Measurements from ENCODE around the gene SAMM50.

SAMM50 gene

GRCh38 chr22:43944670-43945430, 10.4 kb upstream of the SAMM50 start:
- TF ChIP-seq CTCF (conservative IDR thresholded peaks at IDR 0.05; ENCODE audit: control insufficient read depth, insufficient read depth, low read depth, low read length) = no peak
- no peak for DNase-seq (ENCODE audit: low read depth)
- no peak overlapping the region for H3K4me3 ChIP-seq (ENCODE audit: control insufficient read depth, low read depth, low read length)

- H3K4me3 ChIP-seq (ENCODE audit: control insufficient read depth, low read depth, low read length) = no peak overlapping the region
- peak; percentile 61 for DNase-seq (ENCODE audit: low read depth)
- peak; percentile 78 for TF ChIP-seq CTCF (conservative IDR thresholded peaks at IDR 0.05; ENCODE audit: control insufficient read depth, insufficient read depth, low read depth, low read length)
These were observed 9.4 kb upstream of the SAMM50 start for GRCh38 chr22:43945632-43946383.

GRCh38 chr22:43946384-43946667, 8.9 kb upstream of the SAMM50 start:
- no peak overlapping the region for H3K4me3 ChIP-seq (ENCODE audit: control insufficient read depth, low read depth, low read length)
- no peak for DNase-seq (ENCODE audit: low read depth)
- no peak for TF ChIP-seq CTCF (conservative IDR thresholded peaks at IDR 0.05; ENCODE audit: control insufficient read depth, insufficient read depth, low read depth, low read length)

GRCh38 chr22:43948836-43949406, 6.3 kb upstream of the SAMM50 start:
- TF ChIP-seq CTCF (conservative IDR thresholded peaks at IDR 0.05; ENCODE audit: control insufficient read depth, insufficient read depth, low read depth, low read length) = no peak
- no peak for DNase-seq (ENCODE audit: low read depth)
- no peak overlapping the region for H3K4me3 ChIP-seq (ENCODE audit: control insufficient read depth, low read depth, low read length)

GRCh38 chr22:43951391-43951790, 3.9 kb upstream of the SAMM50 start:
- no peak for TF ChIP-seq CTCF (conservative IDR thresholded peaks at IDR 0.05; ENCODE audit: control insufficient read depth, insufficient read depth, low read depth, low read length)
- DNase-seq (ENCODE audit: low read depth) = no peak
- no peak overlapping the region for H3K4me3 ChIP-seq (ENCODE audit: control insufficient read depth, low read depth, low read length)

- DNase-seq (ENCODE audit: low read depth) = no peak
- no peak for TF ChIP-seq CTCF (conservative IDR thresholded peaks at IDR 0.05; ENCODE audit: control insufficient read depth, insufficient read depth, low read depth, low read length)
- H3K4me3 ChIP-seq (ENCODE audit: control insufficient read depth, low read depth, low read length) = no peak overlapping the region
These were observed 3.3 kb upstream of the SAMM50 start for GRCh38 chr22:43951966-43952365.
